NB4 (cell line): ENCODE measurements around the gene B3GNT9.

Experiments used
- DNase-seq: peaks from one replicate; pipeline ENCODE4 v3.0.0; 2010; ENCODE audit warnings: low read depth
- H3K4me3 ChIP-seq: one replicate; pipeline ENCODE4 v1.5.1; 2011; ENCODE audit warnings: mild to moderate bottlenecking, low read depth, low read length, moderate library complexity
- CTCF ChIP-seq: IDR thresholded peaks from one replicate; pipeline ENCODE4 v1.5.1; 2012; ENCODE audit warnings: low read depth, low read length
- MYC ChIP-seq: IDR thresholded peaks from 2 replicates; pipeline ENCODE4 v1.6.1; 2011; ENCODE audit warnings: low read depth, low read length
- POLR2A ChIP-seq: IDR thresholded peaks from 2 replicates; pipeline ENCODE4 v1.6.1; 2011; ENCODE audit warnings: mild to moderate bottlenecking; ENCODE audit not compliant: insufficient read length; ENCODE audit errors: extremely low read depth
- TF ChIP-seq, protein P1 (sequence below): IDR thresholded peaks from 2 replicates; pipeline ENCODE4 v1.6.1; 2011; ENCODE audit warnings: low read depth, low read length

The B3GNT9 gene

DNA sequence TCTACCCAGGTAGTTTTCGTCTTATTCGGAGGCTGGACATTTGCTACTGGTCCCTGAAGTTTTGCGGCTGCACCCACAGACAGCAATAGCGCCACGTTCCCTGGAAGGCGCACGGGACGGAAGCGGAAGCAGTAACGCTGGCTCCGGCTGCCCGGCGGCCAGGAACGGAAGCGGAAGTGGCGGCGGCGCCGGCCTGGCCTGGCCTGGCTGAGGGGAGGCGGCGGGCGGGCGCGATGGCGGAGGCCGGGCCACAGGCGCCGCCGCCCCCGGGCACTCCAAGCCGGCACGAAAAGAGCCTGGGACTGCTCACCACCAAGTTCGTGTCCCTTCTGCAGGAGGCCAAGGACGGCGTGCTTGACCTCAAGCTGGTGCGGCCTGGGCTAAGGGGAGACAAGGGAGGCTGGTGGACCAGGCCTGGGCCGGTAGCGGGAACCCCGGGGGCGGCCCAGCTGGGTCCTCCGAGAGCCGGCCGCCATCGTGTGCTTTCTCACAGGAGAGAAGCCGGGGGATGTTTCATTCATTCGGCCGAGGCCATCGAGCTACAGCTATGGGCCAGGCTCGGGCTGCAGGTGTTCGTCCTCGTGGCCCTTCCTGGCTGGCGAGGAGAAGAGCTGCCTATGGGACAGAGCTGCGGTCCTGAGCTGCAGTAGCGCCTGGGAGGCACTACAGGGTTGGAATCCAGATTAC lies 41.3 kb upstream of the B3GNT9 start, which contains the start of gene E2F4:
TSS of gene E2F4 (plus strand) at position 161 of the 687 bp plus-strand sequence. CDS start at position 234, 73 bp downstream.
- peak within 1 kb of the TSS; percentile 100 for H3K4me3 ChIP-seq
- TF ChIP-seq, protein P1, sequence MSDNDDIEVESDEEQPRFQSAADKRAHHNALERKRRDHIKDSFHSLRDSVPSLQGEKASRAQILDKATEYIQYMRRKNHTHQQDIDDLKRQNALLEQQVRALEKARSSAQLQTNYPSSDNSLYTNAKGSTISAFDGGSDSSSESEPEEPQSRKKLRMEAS = peak; percentile 48
- TF ChIP-seq CTCF = no peak
- TF ChIP-seq POLR2A = peak; percentile 52
- peak; percentile 44; the same call in 1 of the 2 replicates for TF ChIP-seq MYC
- DNase-seq = peak; percentile 97

- peak overlapping the region; percentile 49 for H3K4me3 ChIP-seq
- no peak for DNase-seq
- TF ChIP-seq MYC (no peak), POLR2A (no peak), CTCF (no peak)
Measured at GRCh38 chr16:67191411-67191994, 40.7 kb upstream of the B3GNT9 start.

GRCh38 chr16:67190448-67191399 lies 39.9 kb upstream of the B3GNT9 start:
- TF ChIP-seq, protein P1 = no peak
- TF ChIP-seq POLR2A (no peak), CTCF (no peak), MYC (no peak)
- DNase-seq = no peak
- H3K4me3 ChIP-seq = no peak overlapping the region

DNA sequence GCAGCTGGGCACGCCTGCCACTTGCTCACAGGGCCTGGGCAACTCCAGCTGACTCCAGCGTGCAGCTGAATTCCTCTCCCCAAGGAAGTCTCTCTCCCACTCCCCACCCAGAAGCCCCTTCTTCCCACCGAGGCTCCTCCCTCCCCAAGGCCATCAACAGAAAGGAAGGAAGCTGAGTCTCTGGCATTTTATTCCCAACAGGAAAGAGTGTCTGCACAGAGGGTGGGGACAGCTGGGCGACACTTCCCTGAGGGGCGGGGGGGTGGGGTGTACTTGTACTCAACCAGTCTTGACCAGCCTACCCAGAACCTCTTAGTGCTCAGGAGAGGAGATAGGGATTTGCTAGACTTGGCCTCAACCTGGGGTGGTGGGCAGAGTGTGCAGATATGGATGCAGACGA lies 39.2 kb upstream of the B3GNT9 start, which contains the start of gene EXOC3L1:
TSS of gene EXOC3L1 (minus strand) at position 96 of the 400 bp plus-strand sequence. CDS start 460 bp downstream, outside the sequence.
- DNase-seq = no peak
- TF ChIP-seq MYC (no peak), POLR2A (no peak), CTCF (no peak)
- TF ChIP-seq, protein P1 = no peak
- H3K4me3 ChIP-seq = no peak within 1 kb of the TSS

DNA sequence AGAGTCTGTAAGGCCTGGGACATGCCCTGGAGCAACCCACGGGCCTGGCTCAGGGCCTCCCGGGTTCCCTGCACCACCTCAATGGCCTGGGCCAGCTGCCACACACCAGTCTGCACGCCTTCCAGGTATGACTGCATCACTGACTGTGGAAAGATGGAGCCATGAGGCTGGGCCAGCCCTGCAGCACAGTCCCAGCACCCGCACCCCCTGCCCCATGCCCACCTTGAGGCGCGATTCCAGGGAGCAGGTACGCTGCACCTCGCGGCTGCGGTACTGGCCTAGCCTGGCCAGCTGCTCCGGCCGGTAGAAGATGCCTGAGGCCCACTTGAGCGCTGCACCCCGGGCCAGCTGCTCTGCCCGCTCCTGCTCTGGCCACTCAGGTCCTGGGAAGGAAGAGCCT lies 38.0 kb upstream of the B3GNT9 start:
- TF ChIP-seq MYC (no peak), CTCF (no peak), POLR2A (no peak)
- TF ChIP-seq, protein P1 = no peak
- DNase-seq = no peak
- no peak overlapping the region for H3K4me3 ChIP-seq
